ENCODE results near the gene QRSL1.

GRCh38 chr6:106639812-106640211, 10.4 kb downstream of the QRSL1 start:
- no peak for TF ChIP-seq POLR2A (IDR thresholded peaks at IDR 0.05)
- TF ChIP-seq CTCF (IDR thresholded peaks at IDR 0.05) = no peak
- TF ChIP-seq EP300 (IDR thresholded peaks at IDR 0.05) = no peak
- no peak for TF ChIP-seq POLR2AphosphoS5 (IDR thresholded peaks at IDR 0.05)
